SK-N-SH (cell line): Measurements from ENCODE around the gene CNKSR2. TPM values are rescaled to one million over a fixed set of nuclear protein-coding genes. Genes with fewer than 3 reads are reported as not detected.

ENCODE experiments used
- CTCF ChIA-PET: fragments of 300-600, 350-600 bp; formaldehyde crosslinking; extraction: SDS; loops from one replicate; lab custom pipeline; 2021; lab: Yijun Ruan, JAX
- POLR2A ChIA-PET: fragments of 350-600 bp; sonication (Branson Sonifier 250); formaldehyde crosslinking; extraction: SDS; loops from one replicate; lab custom pipeline; 2020; ENCODE audit warnings: antibody characterized with exemption, inconsistent platforms; lab: Yijun Ruan, JAX
- DNase-seq: peaks from one replicate; pipeline ENCODE4 v3.0.0; 2012
- H2AFZ ChIP-seq: fragments of 200-600 bp; sonication (generic); 2 replicates; pipeline ENCODE4 v1.8.1; 2016; ENCODE audit warnings: antibody characterized with exemption, mild to moderate bottlenecking, low read depth
- H3F3A ChIP-seq: fragments of 200-600 bp; sonication (generic); replicated peaks from 2 replicates; pipeline ENCODE3; 2016; ENCODE audit warnings: antibody characterized with exemption, mild to moderate bottlenecking; ENCODE audit not compliant: insufficient read depth
- H3K27ac ChIP-seq, 2 experiments: fragments of 200-500 bp in 1 of 2; fragments of 200-600 bp in 1 of 2; sonication (Bioruptor generic) in 1 of 2; sonication (generic), shearing (Covaris generic) in 1 of 2; 2 replicates each; pipeline versions ENCODE4 v1.5.1 to v1.6.1; 2014 to 2016; ENCODE audit warnings: low read depth in 2 of 2, inconsistent platforms in 1 of 2, low read length in 1 of 2, mild to moderate bottlenecking in 1 of 2, mixed read lengths in 1 of 2
- H3K27me3 ChIP-seq: fragments of 200-600 bp; sonication (generic), shearing (Covaris generic); 2 replicates; pipeline ENCODE4 v1.6.1; 2016; ENCODE audit warnings: mixed run types; ENCODE audit not compliant: insufficient read depth
- H3K36me3 ChIP-seq, 2 experiments: fragments of 200-500 bp in 1 of 2; fragments of 200-600 bp in 1 of 2; sonication (Bioruptor generic) in 1 of 2; sonication (generic) in 1 of 2; replicated peaks in 1 of 2; 2 replicates each; pipeline versions ENCODE3 to v1.5.1; 2014 to 2016; ENCODE audit warnings: low read length in 1 of 2, mild to moderate bottlenecking in 1 of 2; ENCODE audit not compliant: insufficient read depth in 2 of 2, control insufficient read depth in 1 of 2
- H3K4me1 ChIP-seq, 2 experiments: fragments of 200-500 bp in 1 of 2; fragments of 200-600 bp in 1 of 2; sonication (Bioruptor generic) in 1 of 2; sonication (generic), shearing (Covaris generic) in 1 of 2; 2 replicates each; pipeline versions ENCODE4 v1.5.1 to v1.6.1; 2014 to 2016; ENCODE audit warnings: low read depth in 1 of 2, low read length in 1 of 2, mixed run types in 1 of 2; ENCODE audit not compliant: insufficient read depth in 2 of 2, control insufficient read depth in 1 of 2
- H3K4me2 ChIP-seq: fragments of 200-600 bp; sonication (generic), shearing (Covaris generic); 2 replicates; pipeline ENCODE4 v1.6.1; 2017; ENCODE audit warnings: mixed run types
- H3K4me3 ChIP-seq, 2 experiments: fragments of 200-500 bp in 1 of 2; fragments of 200-600 bp in 1 of 2; sonication (Bioruptor generic) in 1 of 2; sonication (generic), shearing (Covaris generic) in 1 of 2; 2 replicates each; pipeline versions ENCODE4 v1.5.1 to v1.8.1; 2014 to 2016; ENCODE audit warnings: low read depth in 2 of 2, inconsistent platforms in 1 of 2, low read length in 1 of 2, mild to moderate bottlenecking in 1 of 2, mixed read lengths in 1 of 2, moderate library complexity in 1 of 2
- H3K79me2 ChIP-seq: fragments of 200-600 bp; sonication (generic); 2 replicates; pipeline ENCODE4 v1.8.1; 2017; ENCODE audit warnings: mild to moderate bottlenecking; ENCODE audit not compliant: insufficient read depth
- H3K9ac ChIP-seq: fragments of 200-600 bp; sonication (generic); 2 replicates; pipeline ENCODE4 v1.6.1; 2017; ENCODE audit warnings: mixed run types
- H3K9me2 ChIP-seq: fragments of 200-600 bp; sonication (generic); 2 replicates; pipeline ENCODE4 v1.6.1; 2017; ENCODE audit warnings: mixed run types
- H3K9me3 ChIP-seq: fragments of 200-600 bp; sonication (generic); 2 replicates; pipeline ENCODE4 v1.6.1; 2017; ENCODE audit warnings: mixed run types, mild to moderate bottlenecking, moderate library complexity
- H4K20me1 ChIP-seq: fragments of 200-600 bp; sonication (generic); 2 replicates; pipeline ENCODE4 v1.6.1; 2017; ENCODE audit warnings: mild to moderate bottlenecking, mixed run types; ENCODE audit not compliant: insufficient read depth
- CHD2 ChIP-seq: fragments of 150-350 bp; IDR thresholded peaks from 2 replicates; pipeline ENCODE4 v1.6.1; 2018; ENCODE audit warnings: low read length; ENCODE audit not compliant: partially characterized antibody
- EP300 ChIP-seq, 2 experiments: IDR thresholded peaks; 2 replicates each; pipeline versions ENCODE4 v1.4.0 to v1.6.1; 2012; ENCODE audit warnings: borderline replicate concordance in 1 of 2, low read depth in 1 of 2, low read length in 1 of 2
- GABPA ChIP-seq: IDR thresholded peaks from 2 replicates; pipeline ENCODE4 v1.4.0; 2012; ENCODE audit warnings: low read depth, mild to moderate bottlenecking
- GATA2 ChIP-seq: sonication (generic); formaldehyde crosslinking; IDR thresholded peaks from 2 replicates; pipeline ENCODE4 v1.5.0; 2020; ENCODE audit warnings: mild to moderate bottlenecking, missing genetic modification reagents
- IRF3 ChIP-seq: fragments of 150-350 bp; IDR thresholded peaks from 2 replicates; pipeline ENCODE4 v1.6.1; 2016; ENCODE audit warnings: mild to moderate bottlenecking, low read depth, low read length
- POLR2AphosphoS5 ChIP-seq: IDR thresholded peaks from 2 replicates; pipeline ENCODE4 v1.6.1; 2012; ENCODE audit warnings: low read depth, low read length
- RFX5 ChIP-seq: IDR thresholded peaks from 2 replicates; pipeline ENCODE4 v1.6.1; 2012; ENCODE audit warnings: mild to moderate bottlenecking, improper control_type of control experiment, low read length
- RXRA ChIP-seq: IDR thresholded peaks from 2 replicates; pipeline ENCODE4 v1.4.0; 2012; ENCODE audit warnings: low read depth, mild to moderate bottlenecking, borderline replicate concordance
- SIN3A ChIP-seq: IDR thresholded peaks from 2 replicates; pipeline ENCODE4 v1.6.1; 2012; ENCODE audit warnings: low read depth, mild to moderate bottlenecking, low read length, moderate library complexity, borderline replicate concordance
- TAF1 ChIP-seq: IDR thresholded peaks from 2 replicates; pipeline ENCODE4 v1.6.1; 2012; ENCODE audit warnings: low read depth, mild to moderate bottlenecking, low read length, moderate library complexity, borderline replicate concordance
- TEAD4 ChIP-seq: IDR thresholded peaks from 2 replicates; pipeline ENCODE4 v1.4.0; 2012; ENCODE audit warnings: mild to moderate bottlenecking, borderline replicate concordance; ENCODE audit not compliant: insufficient read depth
- WGBS: methylation state at CpG from one replicate; pipeline ENCODE4 v1.1.6; 2017; ENCODE audit warnings: low lambda C conversion rate; 5-methylcytosine and 5-hydroxymethylcytosine counted together
- polyA plus RNA-seq, 3 experiments: library from polyadenylated mRNA; depleted of rRNA; stranded (reverse); fragments of >200 nt; gene quantifications; 2 replicates each; pipeline ENCODE4 v1.2.3, GENCODE V29; 2012
- TF ChIP-seq, protein P1 (sequence below): IDR thresholded peaks from 2 replicates; pipeline ENCODE4 v1.4.0; 2012; ENCODE audit warnings: low read depth, borderline replicate concordance
- TF ChIP-seq, protein P2 (sequence below): IDR thresholded peaks from 2 replicates; pipeline ENCODE4 v1.6.1; 2012; ENCODE audit warnings: mild to moderate bottlenecking, low read depth, low read length, moderate library complexity
- TF ChIP-seq, protein P3 (sequence below): IDR thresholded peaks from 2 replicates; pipeline ENCODE4 v1.4.0; 2012; ENCODE audit warnings: low read depth, borderline replicate concordance

The CNKSR2 gene
- polyA plus RNA-seq, 1 of the 3 experiments (the other 2 are of a cell fraction), result 0.03 TPM

GRCh38 chrX:21565025-21565424, 190.8 kb downstream of the CNKSR2 start:
- Histone ChIP-seq H3K4me3 (no peak overlapping the region), H3K9ac (no peak overlapping the region), H3K4me2 (no peak overlapping the region), H3K27ac (no peak overlapping the region), H3K27me3 (no peaks in the 10 kb centered on the region), H2AFZ (no peak overlapping the region), H4K20me1 (no peaks in the 10 kb centered on the region), H3K4me1 (no peaks in the 10 kb centered on the region), H3K9me2 (no peaks in the 10 kb centered on the region), H3K79me2 (no peaks in the 10 kb centered on the region), H3K9me3 (no peaks in the 10 kb centered on the region), H3F3A (no peaks in the 10 kb centered on the region), H3K36me3 (no peaks in the 10 kb centered on the region)
- POLR2A ChIA-PET, result no interaction called here
- CTCF ChIA-PET, result no interaction called here
- WGBS, result 34% methylated on average over 3 of the region's 3 CpGs
- TF ChIP-seq, protein P1, sequence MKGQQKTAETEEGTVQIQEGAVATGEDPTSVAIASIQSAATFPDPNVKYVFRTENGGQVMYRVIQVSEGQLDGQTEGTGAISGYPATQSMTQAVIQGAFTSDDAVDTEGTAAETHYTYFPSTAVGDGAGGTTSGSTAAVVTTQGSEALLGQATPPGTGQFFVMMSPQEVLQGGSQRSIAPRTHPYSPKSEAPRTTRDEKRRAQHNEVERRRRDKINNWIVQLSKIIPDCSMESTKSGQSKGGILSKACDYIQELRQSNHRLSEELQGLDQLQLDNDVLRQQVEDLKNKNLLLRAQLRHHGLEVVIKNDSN, result no peak
- TF ChIP-seq RFX5, result no peak
- TF ChIP-seq GATA2, result no peak
- no peak for DNase-seq

GRCh38 chrX:21574793-21575192, 200.6 kb downstream of the CNKSR2 start:
- no peaks in the 10 kb centered on the region; the same call in 1 of the 2 replicates for H3K79me2 ChIP-seq
- POLR2A ChIA-PET, result no interaction called here
- no peak for DNase-seq
- H2AFZ ChIP-seq, result no peak overlapping the region
- no peak overlapping the region for H3K4me3 ChIP-seq
- TF ChIP-seq EP300 (IDR thresholded peaks at IDR 0.05; ENCODE audit: borderline replicate concordance in 1 of 2, low read depth in 1 of 2, low read length in 1 of 2), result no peak
- TF ChIP-seq, all 33 proteins: peak for 0
- H4K20me1 ChIP-seq, result no peaks in the 10 kb centered on the region
- CTCF ChIA-PET, result no interaction called here
- H3K4me1 ChIP-seq, result no peaks in the 10 kb centered on the region
- no peaks in the 10 kb centered on the region for H3K27me3 ChIP-seq
- WGBS, result 43% methylated on average over 1 of the region's 1 CpG
- H3K36me3 ChIP-seq, result no peaks in the 10 kb centered on the region
- no peaks in the 10 kb centered on the region for H3F3A ChIP-seq
- no peak overlapping the region for H3K4me2 ChIP-seq
- no peak overlapping the region for H3K9ac ChIP-seq
- no peak overlapping the region for H3K27ac ChIP-seq
- H3K9me3 ChIP-seq, result no peaks in the 10 kb centered on the region
- H3K9me2 ChIP-seq, result no peaks in the 10 kb centered on the region

- 45% methylated on average over 3 of the region's 3 CpGs for WGBS
- Histone ChIP-seq H3K9ac (no peak overlapping the region), H3K9me2 (no peaks in the 10 kb centered on the region; the same call in 1 of the 2 replicates), H3K27me3 (no peaks in the 10 kb centered on the region), H3K4me2 (no peak overlapping the region), H2AFZ (no peak overlapping the region), H3K4me1 (no peaks in the 10 kb centered on the region), H3K4me3 (no peak overlapping the region), H4K20me1 (no peaks in the 10 kb centered on the region), H3K27ac (no peak overlapping the region), H3K79me2 (no peaks in the 10 kb centered on the region; the same call in 1 of the 2 replicates), H3K36me3 (no peaks in the 10 kb centered on the region), H3F3A (no peaks in the 10 kb centered on the region), H3K9me3 (no peaks in the 10 kb centered on the region)
- ChIA-PET CTCF (no interaction called here), POLR2A (no interaction called here)
- DNase-seq, result no peak
- no peak for TF ChIP-seq TAF1
- TF ChIP-seq, protein P2, sequence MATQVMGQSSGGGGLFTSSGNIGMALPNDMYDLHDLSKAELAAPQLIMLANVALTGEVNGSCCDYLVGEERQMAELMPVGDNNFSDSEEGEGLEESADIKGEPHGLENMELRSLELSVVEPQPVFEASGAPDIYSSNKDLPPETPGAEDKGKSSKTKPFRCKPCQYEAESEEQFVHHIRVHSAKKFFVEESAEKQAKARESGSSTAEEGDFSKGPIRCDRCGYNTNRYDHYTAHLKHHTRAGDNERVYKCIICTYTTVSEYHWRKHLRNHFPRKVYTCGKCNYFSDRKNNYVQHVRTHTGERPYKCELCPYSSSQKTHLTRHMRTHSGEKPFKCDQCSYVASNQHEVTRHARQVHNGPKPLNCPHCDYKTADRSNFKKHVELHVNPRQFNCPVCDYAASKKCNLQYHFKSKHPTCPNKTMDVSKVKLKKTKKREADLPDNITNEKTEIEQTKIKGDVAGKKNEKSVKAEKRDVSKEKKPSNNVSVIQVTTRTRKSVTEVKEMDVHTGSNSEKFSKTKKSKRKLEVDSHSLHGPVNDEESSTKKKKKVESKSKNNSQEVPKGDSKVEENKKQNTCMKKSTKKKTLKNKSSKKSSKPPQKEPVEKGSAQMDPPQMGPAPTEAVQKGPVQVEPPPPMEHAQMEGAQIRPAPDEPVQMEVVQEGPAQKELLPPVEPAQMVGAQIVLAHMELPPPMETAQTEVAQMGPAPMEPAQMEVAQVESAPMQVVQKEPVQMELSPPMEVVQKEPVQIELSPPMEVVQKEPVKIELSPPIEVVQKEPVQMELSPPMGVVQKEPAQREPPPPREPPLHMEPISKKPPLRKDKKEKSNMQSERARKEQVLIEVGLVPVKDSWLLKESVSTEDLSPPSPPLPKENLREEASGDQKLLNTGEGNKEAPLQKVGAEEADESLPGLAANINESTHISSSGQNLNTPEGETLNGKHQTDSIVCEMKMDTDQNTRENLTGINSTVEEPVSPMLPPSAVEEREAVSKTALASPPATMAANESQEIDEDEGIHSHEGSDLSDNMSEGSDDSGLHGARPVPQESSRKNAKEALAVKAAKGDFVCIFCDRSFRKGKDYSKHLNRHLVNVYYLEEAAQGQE, result no peak
- TF ChIP-seq IRF3, result no peak
- no peak for TF ChIP-seq TEAD4
- no peak for TF ChIP-seq SIN3A
- TF ChIP-seq, protein P3, sequence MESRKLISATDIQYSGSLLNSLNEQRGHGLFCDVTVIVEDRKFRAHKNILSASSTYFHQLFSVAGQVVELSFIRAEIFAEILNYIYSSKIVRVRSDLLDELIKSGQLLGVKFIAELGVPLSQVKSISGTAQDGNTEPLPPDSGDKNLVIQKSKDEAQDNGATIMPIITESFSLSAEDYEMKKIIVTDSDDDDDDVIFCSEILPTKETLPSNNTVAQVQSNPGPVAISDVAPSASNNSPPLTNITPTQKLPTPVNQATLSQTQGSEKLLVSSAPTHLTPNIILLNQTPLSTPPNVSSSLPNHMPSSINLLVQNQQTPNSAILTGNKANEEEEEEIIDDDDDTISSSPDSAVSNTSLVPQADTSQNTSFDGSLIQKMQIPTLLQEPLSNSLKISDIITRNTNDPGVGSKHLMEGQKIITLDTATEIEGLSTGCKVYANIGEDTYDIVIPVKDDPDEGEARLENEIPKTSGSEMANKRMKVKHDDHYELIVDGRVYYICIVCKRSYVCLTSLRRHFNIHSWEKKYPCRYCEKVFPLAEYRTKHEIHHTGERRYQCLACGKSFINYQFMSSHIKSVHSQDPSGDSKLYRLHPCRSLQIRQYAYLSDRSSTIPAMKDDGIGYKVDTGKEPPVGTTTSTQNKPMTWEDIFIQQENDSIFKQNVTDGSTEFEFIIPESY, result no peak
- no peak for TF ChIP-seq CHD2
- TF ChIP-seq POLR2AphosphoS5, result no peak
- no peak for TF ChIP-seq EP300 (IDR thresholded peaks at IDR 0.05; ENCODE audit: borderline replicate concordance in 1 of 2, low read depth in 1 of 2, low read length in 1 of 2)
- TF ChIP-seq GABPA, result no peak
- no peak for TF ChIP-seq RXRA
These were observed 207.3 kb downstream of the CNKSR2 start for GRCh38 chrX:21581479-21581878.
